Measurements from ENCODE around the gene MKRN2. TPM values are rescaled to one million over a fixed set of nuclear protein-coding genes. Genes with fewer than 3 reads are reported as not detected.

Gene MKRN2
- polyA plus RNA-seq, 3 donors: 18.2 to 30.9 (median 29.6) TPM

GRCh38 chr3:12618426-12618825 is 61.5 kb downstream of the MKRN2 start:
- no peak overlapping the region for H3K4me3 Mint-ChIP-seq
- Histone ChIP-seq H3K36me3 (replicated peaks in 1 of 2; ENCODE audit: control insufficient read depth in 1 of 2, insufficient read depth in 2 of 2, low read length in 2 of 2) (peaks cover 44 to 55% of the 10 kb centered on the region in 2 donors), H3K9me3 (replicated peaks in 1 of 2; ENCODE audit: control insufficient read depth in 1 of 2, insufficient read depth in 1 of 2, low read length in 2 of 2) (no peaks in the 10 kb centered on the region), H3K4me3 (replicated peaks in 1 of 3; ENCODE audit: low read depth in 2 of 3, low read length in 3 of 3) (no peak overlapping the region), H3K79me2 (ENCODE audit: insufficient read depth, low read length) (peaks cover 100% of the 10 kb centered on the region), H3K27ac (ENCODE audit: low read depth in 1 of 2, low read length in 2 of 2) (no peak overlapping the region), H3K9ac (ENCODE audit: insufficient read depth, low read length, poor library complexity, severe bottlenecking) (no peak overlapping the region), H2AFZ (ENCODE audit: insufficient read depth, low read depth, low read length, poor library complexity, severe bottlenecking) (no peak overlapping the region), H3K27me3 (ENCODE audit: control insufficient read depth in 2 of 2, insufficient read depth in 2 of 2, low read length in 2 of 2) (no peaks in the 10 kb centered on the region), H4K20me1 (ENCODE audit: insufficient read depth, low read length) (peaks cover 100% of the 10 kb centered on the region), H3K4me2 (replicated peaks; ENCODE audit: extremely low read depth, low read length, poor library complexity, severe bottlenecking) (no peak overlapping the region), H3K4me1 (ENCODE audit: control insufficient read depth in 1 of 2, insufficient read depth in 2 of 2, low read length in 2 of 2) (no peaks in the 10 kb centered on the region)
- intact Hi-C loops (cut with micrococcal nuclease): no loop called here
- peaks cover 19% of the 10 kb centered on the region for H3K4me1 Mint-ChIP-seq
- no peaks in the 10 kb centered on the region for H3K9me3 Mint-ChIP-seq
- 100% methylated on average over 3 of the region's 6 CpGs for WGBS (ENCODE audit: insufficient coverage)
- H3K36me3 Mint-ChIP-seq: peaks cover 35 to 63% of the 10 kb centered on the region in 2 donors
- H3K27me3 Mint-ChIP-seq (ENCODE audit: low read depth in 3 of 3): no peaks in the 10 kb centered on the region
- DNase-seq: no peak
- no peak for TF ChIP-seq CTCF (IDR thresholded peaks at IDR 0.05)
- peak overlapping the region in 1 of 7 donors; percentile 25 for H3K27ac Mint-ChIP-seq

DNA sequence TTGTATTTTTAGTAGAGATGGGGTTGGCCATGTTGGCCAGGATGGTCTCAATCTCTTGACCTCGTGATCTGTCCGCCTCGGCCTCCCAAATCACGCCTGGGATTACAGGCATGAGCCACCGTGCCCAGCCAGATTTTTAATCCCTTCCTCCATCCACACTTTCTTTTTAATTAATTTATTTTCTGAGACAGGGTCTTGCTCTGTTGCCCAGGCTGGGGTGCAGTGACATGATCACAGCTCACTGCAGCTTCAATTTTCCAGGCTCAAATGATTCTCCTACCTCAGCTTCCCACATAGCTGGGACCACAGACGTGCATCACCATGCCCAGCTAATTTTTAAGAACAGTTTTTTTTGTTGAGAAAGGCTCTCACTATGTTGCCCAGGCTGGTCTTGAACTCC is 63.4 kb downstream of the MKRN2 start:
- no peak overlapping the region for H3K4me3 ChIP-seq (replicated peaks in 1 of 3; ENCODE audit: low read depth in 2 of 3, low read length in 3 of 3)
- intact Hi-C loops (cut with micrococcal nuclease): no loop called here
- H4K20me1 ChIP-seq (ENCODE audit: insufficient read depth, low read length): peaks cover 99% of the 10 kb centered on the region
- no peaks in the 10 kb centered on the region for H3K4me1 ChIP-seq (ENCODE audit: control insufficient read depth in 1 of 2, insufficient read depth in 2 of 2, low read length in 2 of 2)
- H2AFZ ChIP-seq (ENCODE audit: insufficient read depth, low read depth, low read length, poor library complexity, severe bottlenecking): no peak overlapping the region
- DNase-seq: no peak
- H3K9me3 ChIP-seq (replicated peaks in 1 of 2; ENCODE audit: control insufficient read depth in 1 of 2, insufficient read depth in 1 of 2, low read length in 2 of 2): no peaks in the 10 kb centered on the region
- H3K27me3 Mint-ChIP-seq (ENCODE audit: low read depth in 3 of 3): no peaks in the 10 kb centered on the region
- no peak overlapping the region for H3K4me2 ChIP-seq (replicated peaks; ENCODE audit: extremely low read depth, low read length, poor library complexity, severe bottlenecking)
- H3K9me3 Mint-ChIP-seq: no peaks in the 10 kb centered on the region
- H3K27ac ChIP-seq (ENCODE audit: low read depth in 1 of 2, low read length in 2 of 2): peak overlapping the region in 1 of 2 donors; percentile 60
- peaks cover 100% of the 10 kb centered on the region for H3K79me2 ChIP-seq (ENCODE audit: insufficient read depth, low read length)
- peaks cover 29% of the 10 kb centered on the region for H3K4me1 Mint-ChIP-seq
- H3K27me3 ChIP-seq (ENCODE audit: control insufficient read depth in 2 of 2, insufficient read depth in 2 of 2, low read length in 2 of 2): no peaks in the 10 kb centered on the region
- peak overlapping the region in 4 of 7 donors; percentile 36 to 89 (median 58) for H3K27ac Mint-ChIP-seq
- WGBS (ENCODE audit: insufficient coverage): no CpG with 5 or more reads among the region's 6 CpGs
- TF ChIP-seq CTCF (IDR thresholded peaks at IDR 0.05): no peak
- H3K36me3 ChIP-seq (replicated peaks in 1 of 2; ENCODE audit: control insufficient read depth in 1 of 2, insufficient read depth in 2 of 2, low read length in 2 of 2): peaks cover 32 to 36% of the 10 kb centered on the region in 2 donors
- no peak overlapping the region for H3K4me3 Mint-ChIP-seq
- H3K36me3 Mint-ChIP-seq: peaks cover 19 to 46% of the 10 kb centered on the region in 2 donors
- H3K9ac ChIP-seq (ENCODE audit: insufficient read depth, low read length, poor library complexity, severe bottlenecking): no peak overlapping the region
